Epithelial cell of proximal tubule (primary cell): Measurements from ENCODE around the gene PIWIL1. TPM values are rescaled to one million over a fixed set of nuclear protein-coding genes. Genes with fewer than 3 reads are reported as not detected.

Source experiments
- DNase-seq: peaks from one replicate; pipeline ENCODE4 v3.0.0-alpha.2; 2011; ENCODE audit warnings: low read depth
- H3K4me3 ChIP-seq: 2 replicates; pipeline ENCODE4 v1.5.1; 2011; ENCODE audit warnings: low read depth, mild to moderate bottlenecking, low read length
- total RNA-seq: library from RNA; depleted of rRNA; stranded (reverse); fragments of >200 nt; gene quantifications from 2 replicates; pipeline ENCODE4 v1.2.3, GENCODE V29; 2015
- TF ChIP-seq, protein P1 (sequence below): conservative IDR thresholded peaks from 2 replicates; pipeline ENCODE4 v1.5.1; 2012; ENCODE audit warnings: low read depth, mild to moderate bottlenecking, low read length

Gene PIWIL1
- total RNA-seq, 1 donor from 2014 or later, result not detected

DNA sequence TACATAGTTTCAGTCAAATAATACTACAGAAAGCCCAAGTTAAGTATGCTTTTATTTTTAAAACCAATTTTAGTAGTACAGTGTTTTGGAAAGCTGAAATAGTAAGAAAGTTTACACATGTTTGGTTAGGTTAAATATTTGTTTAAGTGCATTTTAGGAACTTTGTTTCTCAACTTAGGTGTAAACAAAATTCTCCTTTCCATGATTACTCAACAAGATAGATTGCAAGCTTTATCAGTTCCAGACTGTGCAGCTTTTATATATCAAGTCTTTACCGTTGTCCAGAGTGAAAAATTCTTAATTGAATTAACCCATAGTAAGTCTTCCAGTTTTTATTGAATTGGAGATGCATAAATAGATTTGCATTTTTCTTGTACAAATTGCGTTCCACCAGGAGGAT, 45.1 kb downstream of the PIWIL1 start:
- DNase-seq, result no peak
- TF ChIP-seq, protein P1, sequence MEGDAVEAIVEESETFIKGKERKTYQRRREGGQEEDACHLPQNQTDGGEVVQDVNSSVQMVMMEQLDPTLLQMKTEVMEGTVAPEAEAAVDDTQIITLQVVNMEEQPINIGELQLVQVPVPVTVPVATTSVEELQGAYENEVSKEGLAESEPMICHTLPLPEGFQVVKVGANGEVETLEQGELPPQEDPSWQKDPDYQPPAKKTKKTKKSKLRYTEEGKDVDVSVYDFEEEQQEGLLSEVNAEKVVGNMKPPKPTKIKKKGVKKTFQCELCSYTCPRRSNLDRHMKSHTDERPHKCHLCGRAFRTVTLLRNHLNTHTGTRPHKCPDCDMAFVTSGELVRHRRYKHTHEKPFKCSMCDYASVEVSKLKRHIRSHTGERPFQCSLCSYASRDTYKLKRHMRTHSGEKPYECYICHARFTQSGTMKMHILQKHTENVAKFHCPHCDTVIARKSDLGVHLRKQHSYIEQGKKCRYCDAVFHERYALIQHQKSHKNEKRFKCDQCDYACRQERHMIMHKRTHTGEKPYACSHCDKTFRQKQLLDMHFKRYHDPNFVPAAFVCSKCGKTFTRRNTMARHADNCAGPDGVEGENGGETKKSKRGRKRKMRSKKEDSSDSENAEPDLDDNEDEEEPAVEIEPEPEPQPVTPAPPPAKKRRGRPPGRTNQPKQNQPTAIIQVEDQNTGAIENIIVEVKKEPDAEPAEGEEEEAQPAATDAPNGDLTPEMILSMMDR, result no peak
- no peak overlapping the region for H3K4me3 ChIP-seq

DNA sequence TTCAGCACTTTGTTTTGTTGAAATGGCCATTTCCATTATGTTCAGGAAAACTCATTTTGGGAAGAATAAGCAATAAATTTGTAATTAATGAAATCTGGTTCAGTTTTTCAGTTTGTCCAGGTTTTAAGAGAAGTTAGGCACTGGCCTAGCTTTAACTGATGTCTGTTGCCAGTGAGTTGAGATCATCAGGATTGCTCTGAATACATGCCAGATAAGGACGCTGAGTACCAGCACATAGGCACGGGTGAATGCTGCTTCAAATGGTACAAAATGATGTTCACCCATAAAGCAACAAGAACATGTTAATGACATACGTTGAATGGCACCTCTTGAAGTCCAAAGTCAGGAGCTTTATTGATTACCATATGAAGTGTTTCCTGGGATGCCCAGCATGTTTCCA, 46.5 kb downstream of the PIWIL1 start:
- no peak overlapping the region for H3K4me3 ChIP-seq
- DNase-seq, result no peak
- TF ChIP-seq, protein P1, result no peak

GRCh38 chr12:130385193-130385592, 47.5 kb downstream of the PIWIL1 start:
- TF ChIP-seq, protein P1, result no peak
- DNase-seq, result no peak
- H3K4me3 ChIP-seq, result no peak overlapping the region

DNA sequence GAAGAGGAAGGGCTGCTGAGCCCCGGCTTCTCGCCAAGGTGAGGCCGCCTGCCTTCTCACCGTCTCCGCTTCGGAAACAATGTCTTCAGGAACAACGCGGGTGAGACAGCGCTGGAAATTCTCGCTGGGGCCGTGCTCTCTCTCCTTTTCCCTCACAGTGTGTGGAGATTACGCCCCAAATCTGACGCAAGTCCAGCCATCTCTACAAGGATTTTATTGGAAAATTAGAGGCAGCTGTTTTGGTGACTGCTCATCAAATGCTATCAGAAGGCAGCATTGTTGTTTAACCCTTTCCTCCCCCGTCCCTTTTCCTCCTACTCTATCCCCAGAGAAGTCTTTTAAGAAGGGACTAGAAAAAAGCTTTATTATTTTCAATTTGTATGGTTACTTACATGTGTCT, 53.5 kb downstream of the PIWIL1 start:
- no peak for DNase-seq
- H3K4me3 ChIP-seq, result no peak overlapping the region
- TF ChIP-seq, protein P1, result no peak

DNA sequence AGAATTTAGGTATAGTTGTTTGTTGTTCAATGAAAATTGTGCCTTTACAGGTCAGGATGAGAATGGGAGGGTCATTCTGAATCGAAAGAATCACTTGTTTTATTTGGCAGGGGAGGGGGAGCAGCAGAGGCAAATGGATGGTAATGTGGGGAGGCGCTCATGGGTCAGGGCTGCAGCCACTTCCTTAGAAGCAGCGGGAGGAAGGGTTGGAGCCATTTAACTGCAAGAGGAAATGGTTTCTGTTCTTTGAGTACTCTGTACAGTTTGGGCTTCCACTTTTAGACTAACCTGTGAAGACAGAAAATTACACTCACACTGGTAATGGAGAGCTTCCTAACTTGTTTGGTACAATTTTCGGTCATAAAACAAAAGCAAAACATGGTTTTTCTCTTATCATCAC, 57.2 kb downstream of the PIWIL1 start:
- H3K4me3 ChIP-seq, result no peak overlapping the region
- DNase-seq, result no peak
- TF ChIP-seq, protein P1, result no peak

DNA sequence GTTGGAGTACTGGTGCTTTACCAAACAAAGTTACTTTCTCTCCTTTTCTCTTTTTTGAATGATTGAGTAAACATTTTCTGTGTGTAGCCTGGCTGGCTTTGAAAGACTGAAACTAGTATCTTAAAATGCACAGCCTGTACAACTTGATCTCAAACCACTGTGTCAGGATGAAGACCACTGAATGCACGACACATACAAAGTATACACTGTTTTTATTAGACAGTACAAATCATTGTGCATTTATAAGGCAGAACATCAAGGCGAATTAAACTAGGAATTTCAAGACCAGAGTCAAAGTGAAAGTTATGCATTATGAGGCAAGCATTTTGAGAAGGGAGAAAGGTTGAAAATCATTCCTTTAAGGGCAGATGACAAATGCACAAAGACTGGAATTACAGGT, 59.0 kb downstream of the PIWIL1 start:
- no peak for DNase-seq

More for the DNA sequence above, 59.0 kb downstream of the PIWIL1 start:
- TF ChIP-seq, protein P1, result no peak
- no peak overlapping the region for H3K4me3 ChIP-seq
